IMR-90 (cell line): ENCODE results near the gene CPN2. TPM values are rescaled to one million over a fixed set of nuclear protein-coding genes. Genes with fewer than 3 reads are reported as not detected.

ENCODE experiments used
- ATAC-seq: fragments of 200-7000 bp; cut with Tn5 transposase; 2 replicates; pipeline ENCODE4 v1.9.1; 2020; ENCODE audit warnings: low read depth, mild to moderate bottlenecking, moderate library complexity
- BruUV-seq: library from RNA; stranded (reverse); fragments of 400-500 nt; replicated peaks from 2 replicates; lab custom pipeline; 2021; lab: Mats Ljungman, UMichigan
- CTCF ChIA-PET: fragments of 300-600 bp; formaldehyde crosslinking; extraction: SDS; loops from one replicate; lab custom pipeline; 2021; ENCODE audit warnings: antibody characterized with exemption; lab: Yijun Ruan, JAX
- POLR2A ChIA-PET: fragments of 300-600 bp; sonication (Branson Sonifier 250); formaldehyde crosslinking; loops from one replicate; lab custom pipeline; 2022; ENCODE audit warnings: antibody characterized with exemption; ENCODE audit not compliant: unreplicated experiment; lab: Charles Lee
- DNase-seq: peaks from one replicate; pipeline ENCODE4 v3.0.0; 2013
- H2AFZ ChIP-seq: replicated peaks from 2 replicates; pipeline ENCODE3; 2013; ENCODE audit warnings: low read length, mild to moderate bottlenecking; ENCODE audit not compliant: poor library complexity
- H2AK5ac ChIP-seq: 2 replicates; pipeline ENCODE4 v1.6.1; 2013; ENCODE audit warnings: low read depth, low read length, inconsistent platforms
- H2AK9ac ChIP-seq: replicated peaks from 2 replicates; pipeline ENCODE3; 2013; ENCODE audit warnings: mild to moderate bottlenecking, low read depth, low read length, moderate library complexity; ENCODE audit not compliant: poor library complexity
- H2BK120ac ChIP-seq: 2 replicates; pipeline ENCODE4 v1.6.1; 2013; ENCODE audit warnings: low read depth, low read length, inconsistent platforms
- H2BK15ac ChIP-seq: 3 replicates; pipeline ENCODE4 v1.6.1; 2013; ENCODE audit warnings: low read depth, low read length, inconsistent platforms
- H2BK20ac ChIP-seq: 2 replicates; pipeline ENCODE4 v1.6.1; 2013; ENCODE audit warnings: low read depth, mild to moderate bottlenecking, inconsistent platforms, low read length, moderate library complexity
- H2BK5ac ChIP-seq: 2 replicates; pipeline ENCODE4 v1.6.1; 2013; ENCODE audit warnings: mild to moderate bottlenecking, low read depth, low read length, inconsistent platforms; ENCODE audit not compliant: poor library complexity, severe bottlenecking
- H3K14ac ChIP-seq: replicated peaks from 2 replicates; pipeline ENCODE4 v1.6.1; 2013; ENCODE audit warnings: low read depth, low read length, inconsistent platforms
- H3K18ac ChIP-seq: 2 replicates; pipeline ENCODE4 v1.6.1; 2013; ENCODE audit warnings: low read depth, low read length, control low read depth
- H3K23ac ChIP-seq: 2 replicates; pipeline ENCODE4 v1.6.1; 2013; ENCODE audit warnings: low read depth, low read length, inconsistent platforms
- H3K27ac ChIP-seq: 2 replicates; pipeline ENCODE4 v1.5.1; 2013; ENCODE audit warnings: mild to moderate bottlenecking, control low read depth, low read length; ENCODE audit not compliant: insufficient read depth
- H3K27me3 ChIP-seq: 2 replicates; pipeline ENCODE4 v1.6.1; 2013; ENCODE audit warnings: low read length; ENCODE audit not compliant: control insufficient read depth, insufficient read depth
- H3K36me3 ChIP-seq: 2 replicates; pipeline ENCODE4 v1.6.1; 2013; ENCODE audit warnings: low read length, mixed read lengths; ENCODE audit not compliant: control insufficient read depth, insufficient read depth
- H3K4ac ChIP-seq: 2 replicates; pipeline ENCODE4 v1.6.1; 2013; ENCODE audit warnings: low read depth, low read length, inconsistent platforms
- H3K4me1 ChIP-seq: 2 replicates; pipeline ENCODE4 v1.6.1; 2013; ENCODE audit warnings: low read length, mixed read lengths; ENCODE audit not compliant: control insufficient read depth, insufficient read depth
- H3K4me2 ChIP-seq: 2 replicates; pipeline ENCODE4 v1.6.1; 2013; ENCODE audit warnings: low read depth, mild to moderate bottlenecking, control low read depth, low read length, moderate library complexity
- H3K4me3 ChIP-seq: 2 replicates; pipeline ENCODE4 v1.5.1; 2013; ENCODE audit warnings: low read depth, mild to moderate bottlenecking, control low read depth, low read length, moderate library complexity; ENCODE audit not compliant: insufficient read depth
- H3K56ac ChIP-seq: 2 replicates; pipeline ENCODE4 v1.6.1; 2013; ENCODE audit warnings: low read length, inconsistent platforms; ENCODE audit not compliant: insufficient read depth; ENCODE audit errors: extremely low read depth
- H3K79me1 ChIP-seq, 2 experiments: 2 replicates each; pipeline ENCODE4 v1.6.1; 2013; ENCODE audit warnings: low read length in 2 of 2, inconsistent platforms in 1 of 2, low read depth in 1 of 2
- H3K9ac ChIP-seq: 2 replicates; pipeline ENCODE4 v1.6.1; 2013; ENCODE audit warnings: low read depth, low read length, control low read depth
- H3K9me1 ChIP-seq: 2 replicates; pipeline ENCODE4 v1.6.1; 2013; ENCODE audit warnings: low read length, inconsistent platforms; ENCODE audit not compliant: insufficient read depth
- H3K9me3 ChIP-seq: 2 replicates; pipeline ENCODE4 v1.6.1; 2013; ENCODE audit warnings: low read length; ENCODE audit not compliant: control insufficient read depth, insufficient read depth
- H4K20me1 ChIP-seq: 2 replicates; pipeline ENCODE4 v1.6.1; 2013; ENCODE audit warnings: low read length, inconsistent platforms; ENCODE audit not compliant: insufficient read depth
- H4K5ac ChIP-seq: 2 replicates; pipeline ENCODE4 v1.6.1; 2013; ENCODE audit warnings: mild to moderate bottlenecking, low read depth, low read length, control low read depth
- H4K8ac ChIP-seq, 2 experiments: 2 replicates each; pipeline ENCODE4 v1.6.1; 2013; ENCODE audit warnings: low read depth in 2 of 2, low read length in 2 of 2, control low read depth in 1 of 2, inconsistent platforms in 1 of 2
- H4K91ac ChIP-seq: 2 replicates; pipeline ENCODE4 v1.6.1; 2013; ENCODE audit warnings: low read depth, low read length, inconsistent platforms; ENCODE audit not compliant: insufficient read depth
- BHLHE40 ChIP-seq: fragments of 150-350 bp; IDR thresholded peaks from 2 replicates; pipeline ENCODE4 v1.6.1; 2016; ENCODE audit warnings: mild to moderate bottlenecking, low read depth, low read length
- SMC3 ChIP-seq: fragments of 150-350 bp; IDR thresholded peaks from 2 replicates; pipeline ENCODE4 v1.6.1; 2016; ENCODE audit warnings: low read depth, mild to moderate bottlenecking, antibody characterized with exemption, low read length, moderate library complexity
- WGBS, 2 experiments: methylation state at CpG; one replicate each; pipeline versions ENCODE4 v1.1.5 to v1.1.7; 2013; ENCODE audit warnings: missing lambda C conversion rate in 2 of 2; ENCODE audit not compliant: insufficient read length in 1 of 2; ENCODE audit errors: extremely low coverage in 2 of 2; 5-methylcytosine and 5-hydroxymethylcytosine counted together
- dilution Hi-C: fragments of 300-500 bp; cut with HindIII; formaldehyde crosslinking; loops from one replicate; pipeline ENCODE4 v1.14.3; 2018; ENCODE audit warnings: low sequenced_read_pairs; ENCODE audit not compliant: unreplicated experiment
- in situ Hi-C: fragments of 300-500 bp; cut with MboI; formaldehyde crosslinking; loops from 3 replicates; pipeline ENCODE4 v1.14.3; 2019; ENCODE audit warnings: low sequenced_read_pairs, inconsistent platforms, mixed read lengths
- intact Hi-C: fragments of 100-400 bp; cut with micrococcal nuclease; formaldehyde crosslinking; loops from 2 replicates; pipeline ENCODE4 v1.10.0; 2022
- polyA plus RNA-seq, 3 experiments: library from polyadenylated mRNA; depleted of rRNA; stranded (reverse); fragments of >200 nt; gene quantifications; 2 replicates each; pipeline ENCODE4 v1.2.3, GENCODE V29; 2012; ENCODE audit warnings: low replicate concordance in 1 of 3
- total RNA-seq: library from RNA; depleted of rRNA; stranded (reverse); fragments of >200 nt; gene quantifications from 2 replicates; pipeline ENCODE4 v1.2.3, GENCODE V29; 2012

The CPN2 gene
- total and polyA plus RNA-seq, 2 of the 4 experiments (the other 2 are of a cell fraction), result 0.07 TPM; not detected in 1

DNA sequence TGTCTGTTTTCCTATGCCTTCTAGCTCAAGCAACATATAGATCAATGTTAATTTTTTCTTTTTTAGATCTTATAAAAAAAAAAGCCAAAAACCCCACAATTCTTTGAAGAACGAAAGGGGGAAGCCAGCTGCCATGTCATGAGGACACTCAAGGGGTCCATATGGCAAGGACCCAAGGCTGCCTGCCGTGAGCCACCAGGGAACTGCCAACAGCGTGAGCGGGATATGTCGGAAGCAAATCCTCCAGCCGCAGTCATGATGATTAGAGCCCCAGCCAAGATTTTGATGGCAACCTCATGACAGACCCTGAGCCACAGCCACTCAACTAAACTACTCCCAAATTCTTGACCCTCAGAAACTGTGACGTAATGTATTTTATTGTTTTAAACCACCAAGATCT, 41.4 kb upstream of the CPN2 start:
- H3K4ac ChIP-seq, result no peak overlapping the region
- 24% methylated on average over 3 of the region's 7 CpGs; no CpG with 5 or more reads in 1 of the 2 experiments for WGBS, 2 experiments
- H3K27ac ChIP-seq, result no peak overlapping the region
- no peak overlapping the region for H2BK5ac ChIP-seq
- no peaks in the 10 kb centered on the region for H3K36me3 ChIP-seq
- BruUV-seq, result no TSS peak
- H3K9ac ChIP-seq, result no peak overlapping the region
- no peak overlapping the region for H2BK120ac ChIP-seq
- H3K23ac ChIP-seq, result no peak overlapping the region
- intact Hi-C loops, result no loop called here
- H2AK9ac ChIP-seq, result no peak overlapping the region
- dilution Hi-C loops, result no loop called here
- H3K4me2 ChIP-seq, result no peak overlapping the region
- no peak for ATAC-seq
- H3K9me3 ChIP-seq, result no peaks in the 10 kb centered on the region; the same call in none of the 2 replicates
- peaks cover 22% of the 10 kb centered on the region for H3K27me3 ChIP-seq
- H3K18ac ChIP-seq, result no peak overlapping the region
- H3K79me1 ChIP-seq, result no peaks in the 10 kb centered on the region
- peaks cover 8% of the 10 kb centered on the region for H3K4me1 ChIP-seq
- H4K5ac ChIP-seq, result no peak overlapping the region
- H3K56ac ChIP-seq, result no peak overlapping the region
- H3K14ac ChIP-seq, result no peak overlapping the region
- no peak overlapping the region for H4K91ac ChIP-seq
- 0 out of 2 replicates have a peak, but pooled peaks cover 3% of the 10 kb centered on the region for H3K9me1 ChIP-seq
- no peak overlapping the region for H2BK15ac ChIP-seq
- DNase-seq, result no peak
- TF ChIP-seq BHLHE40, result no peak
- TF ChIP-seq SMC3, result no peak
- H2BK20ac ChIP-seq, result no peak overlapping the region
- H4K20me1 ChIP-seq, result no peaks in the 10 kb centered on the region
- in situ Hi-C loops, result loop anchor here (5.0 kb wide), 1 partner anchor 40 kb away; the partner anchor contains the start of gene CPN2
- H2AFZ ChIP-seq, result no peak overlapping the region
- H4K8ac ChIP-seq, result no peak overlapping the region
- ChIA-PET POLR2A (no interaction called here), CTCF (interaction anchor here (1.1 kb wide), 1 partner anchor 49 kb away, joined by 5 read pairs; no protein-coding TSS in a partner anchor)
- H2AK5ac ChIP-seq, result no peak overlapping the region
- H3K4me3 ChIP-seq, result no peak overlapping the region
